Keratinocyte (primary cell): ENCODE data around the gene SESTD1. TPM values are rescaled to one million over a fixed set of nuclear protein-coding genes. Genes with fewer than 3 reads are reported as not detected.

ENCODE experiments used
- DNase-seq: peaks from one replicate; pipeline ENCODE4 v3.0.0-alpha.2; 2011; ENCODE audit warnings: low read depth, missing footprints, low spot score
- FAIRE-seq: peaks from 2 replicates; lab custom pipeline; 2011; peaks lifted over from hg19 to GRCh38; lab: Jason Lieb, UNC
- H2AFZ ChIP-seq: 2 replicates; pipeline ENCODE4 v1.6.0; 2012; ENCODE audit warnings: low read length, control low read depth, inconsistent platforms; ENCODE audit not compliant: control insufficient read depth
- H3K27ac ChIP-seq: 2 replicates; pipeline ENCODE4 v1.5.1; 2011; ENCODE audit warnings: low read length; ENCODE audit not compliant: control insufficient read depth, insufficient read depth
- H3K27me3 ChIP-seq: 3 replicates; pipeline ENCODE4 v1.6.0; 2011; ENCODE audit warnings: low read length; ENCODE audit not compliant: control insufficient read depth, insufficient read depth; ENCODE audit errors: extremely low read depth
- H3K36me3 ChIP-seq, 2 experiments: 2 replicates in 1 of 2; 3 replicates in 1 of 2; pipeline ENCODE4 v1.5.1; 2011; ENCODE audit warnings: low read length in 2 of 2, mild to moderate bottlenecking in 1 of 2; ENCODE audit not compliant: control insufficient read depth in 2 of 2, insufficient read depth in 2 of 2; ENCODE audit errors: extremely low read depth in 1 of 2
- H3K4me1 ChIP-seq: 3 replicates; pipeline ENCODE4 v1.5.1; 2011; ENCODE audit warnings: low read length; ENCODE audit not compliant: control insufficient read depth, insufficient read depth; ENCODE audit errors: extremely low read depth
- H3K4me2 ChIP-seq: 3 replicates; pipeline ENCODE4 v1.6.0; 2011; ENCODE audit warnings: low read depth, low read length; ENCODE audit not compliant: control insufficient read depth, insufficient read depth; ENCODE audit errors: extremely low read depth
- H3K4me3 ChIP-seq, 3 experiments: fragments of 200-600 bp in 1 of 3; sonication (generic) in 1 of 3; 2 replicates in 2 of 3; 3 replicates in 1 of 3; pipeline ENCODE4 v1.5.1; 2011 to 2016; ENCODE audit warnings: low read length in 3 of 3, mild to moderate bottlenecking in 3 of 3, control low read depth in 2 of 3, inconsistent platforms in 1 of 3, low read depth in 1 of 3, mixed read lengths in 1 of 3, mixed run types in 1 of 3, moderate library complexity in 1 of 3; ENCODE audit not compliant: control insufficient read depth in 2 of 3, insufficient read depth in 2 of 3; ENCODE audit errors: extremely low read depth in 1 of 3
- H3K79me2 ChIP-seq: 2 replicates; pipeline ENCODE4 v1.6.0; 2012; ENCODE audit warnings: low read length; ENCODE audit not compliant: control insufficient read depth, insufficient read depth
- H3K9ac ChIP-seq: 3 replicates; pipeline ENCODE4 v1.6.0; 2011; ENCODE audit warnings: low read length; ENCODE audit not compliant: control insufficient read depth, insufficient read depth; ENCODE audit errors: extremely low read depth
- H3K9me1 ChIP-seq: 3 replicates; pipeline ENCODE4 v1.6.0; 2011; ENCODE audit warnings: low read length; ENCODE audit not compliant: control insufficient read depth, insufficient read depth; ENCODE audit errors: extremely low read depth
- H3K9me3 ChIP-seq: 2 replicates; pipeline ENCODE4 v1.5.1; 2012; ENCODE audit warnings: low read depth, low read length; ENCODE audit not compliant: control insufficient read depth
- H4K20me1 ChIP-seq: 3 replicates; pipeline ENCODE4 v1.6.0; 2011; ENCODE audit warnings: low read length; ENCODE audit not compliant: control insufficient read depth, insufficient read depth; ENCODE audit errors: extremely low read depth
- EZH2 ChIP-seq: IDR thresholded peaks from one replicate; pipeline ENCODE4 v1.6.1; 2012; ENCODE audit warnings: inconsistent platforms, mild to moderate bottlenecking, low read length, moderate library complexity
- dilution Hi-C: fragments of 300-500 bp; cut with MboI; formaldehyde crosslinking; loops from one replicate; pipeline ENCODE4 v1.7.0; 2020; ENCODE audit warnings: low sequenced_read_pairs; ENCODE audit not compliant: extremely low pct_ligation_motif_present
- polyA plus RNA-seq, 5 experiments: library from polyadenylated mRNA; depleted of rRNA in 3 of 5; stranded (reverse) in 3 of 5; stranded (forward) in 1 of 5; unstranded in 1 of 5; fragments of >200 nt; gene quantifications; 1 replicate in 1 of 5; 2 replicates in 3 of 5; 3 replicates in 1 of 5; pipeline versions ENCODE4 v1.2.1 to v1.2.3, GENCODE V29; 2011 to 2012; ENCODE audit warnings: missing spikeins in 2 of 5, low read depth in 1 of 5, low replicate concordance in 1 of 5
- TF ChIP-seq, protein P1 (sequence below), 3 experiments: IDR thresholded peaks in 1 of 3; conservative IDR thresholded peaks in 1 of 3; optimal IDR thresholded peaks in 1 of 3; 2 replicates in 2 of 3; 3 replicates in 1 of 3; pipeline versions ENCODE3 to v1.5.1; 2011; ENCODE audit warnings: low read length in 3 of 3, mild to moderate bottlenecking in 3 of 3, moderate library complexity in 2 of 3, control low read depth in 1 of 3, inconsistent platforms in 1 of 3; ENCODE audit not compliant: insufficient read depth in 2 of 3; ENCODE audit errors: extremely low read depth in 1 of 3

SESTD1 gene
- polyA plus RNA-seq, 1 donor (not counting 4 experiments of a cell fraction or from before 2014, with no cell fraction given): 22.3 TPM

DNA sequence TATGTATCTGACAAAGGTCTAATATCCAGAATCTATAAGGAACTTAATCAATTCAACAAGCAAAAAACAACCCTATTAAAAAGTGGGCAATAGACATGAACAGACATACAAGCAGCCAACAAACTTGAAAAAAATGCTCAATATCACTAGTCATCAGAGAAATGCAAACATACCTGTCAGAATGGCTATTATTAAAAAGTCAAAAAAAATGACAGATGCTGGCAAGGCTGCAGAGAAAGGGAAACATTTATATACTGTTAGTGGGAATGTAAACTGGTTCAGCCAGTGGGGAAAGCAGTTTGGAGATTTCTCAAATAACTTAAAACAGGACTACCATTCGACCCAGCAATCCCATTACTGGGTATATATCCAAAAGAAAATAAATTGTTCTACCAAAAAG lies 21.6 kb downstream of the SESTD1 start:
- dilution Hi-C loops: no loop called here
- DNase-seq: no peak
- Histone ChIP-seq H3K4me3 (no peak overlapping the region), H3K79me2 (peaks cover 89% of the 10 kb centered on the region), H3K27ac (no peak overlapping the region), H3K27me3 (no peaks in the 10 kb centered on the region), H3K36me3 (no peaks in the 10 kb centered on the region), H3K9me1 (no peaks in the 10 kb centered on the region), H3K9me3 (no peaks in the 10 kb centered on the region), H3K4me2 (no peak overlapping the region), H4K20me1 (no peaks in the 10 kb centered on the region), H3K4me1 (peaks cover 14% of the 10 kb centered on the region), H3K9ac (no peak overlapping the region), H2AFZ (no peak overlapping the region)
- TF ChIP-seq EZH2: no peak
- TF ChIP-seq, protein P1, sequence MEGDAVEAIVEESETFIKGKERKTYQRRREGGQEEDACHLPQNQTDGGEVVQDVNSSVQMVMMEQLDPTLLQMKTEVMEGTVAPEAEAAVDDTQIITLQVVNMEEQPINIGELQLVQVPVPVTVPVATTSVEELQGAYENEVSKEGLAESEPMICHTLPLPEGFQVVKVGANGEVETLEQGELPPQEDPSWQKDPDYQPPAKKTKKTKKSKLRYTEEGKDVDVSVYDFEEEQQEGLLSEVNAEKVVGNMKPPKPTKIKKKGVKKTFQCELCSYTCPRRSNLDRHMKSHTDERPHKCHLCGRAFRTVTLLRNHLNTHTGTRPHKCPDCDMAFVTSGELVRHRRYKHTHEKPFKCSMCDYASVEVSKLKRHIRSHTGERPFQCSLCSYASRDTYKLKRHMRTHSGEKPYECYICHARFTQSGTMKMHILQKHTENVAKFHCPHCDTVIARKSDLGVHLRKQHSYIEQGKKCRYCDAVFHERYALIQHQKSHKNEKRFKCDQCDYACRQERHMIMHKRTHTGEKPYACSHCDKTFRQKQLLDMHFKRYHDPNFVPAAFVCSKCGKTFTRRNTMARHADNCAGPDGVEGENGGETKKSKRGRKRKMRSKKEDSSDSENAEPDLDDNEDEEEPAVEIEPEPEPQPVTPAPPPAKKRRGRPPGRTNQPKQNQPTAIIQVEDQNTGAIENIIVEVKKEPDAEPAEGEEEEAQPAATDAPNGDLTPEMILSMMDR (optimal IDR thresholded peaks at IDR 0.05 in 1 of 3, IDR thresholded peaks at IDR 0.05 in 1 of 3, conservative IDR thresholded peaks at IDR 0.05 in 1 of 3; ENCODE audit: extremely low read depth in 1 of 3, insufficient read depth in 2 of 3, low read length in 3 of 3): no peak
- FAIRE-seq: no peak

DNA sequence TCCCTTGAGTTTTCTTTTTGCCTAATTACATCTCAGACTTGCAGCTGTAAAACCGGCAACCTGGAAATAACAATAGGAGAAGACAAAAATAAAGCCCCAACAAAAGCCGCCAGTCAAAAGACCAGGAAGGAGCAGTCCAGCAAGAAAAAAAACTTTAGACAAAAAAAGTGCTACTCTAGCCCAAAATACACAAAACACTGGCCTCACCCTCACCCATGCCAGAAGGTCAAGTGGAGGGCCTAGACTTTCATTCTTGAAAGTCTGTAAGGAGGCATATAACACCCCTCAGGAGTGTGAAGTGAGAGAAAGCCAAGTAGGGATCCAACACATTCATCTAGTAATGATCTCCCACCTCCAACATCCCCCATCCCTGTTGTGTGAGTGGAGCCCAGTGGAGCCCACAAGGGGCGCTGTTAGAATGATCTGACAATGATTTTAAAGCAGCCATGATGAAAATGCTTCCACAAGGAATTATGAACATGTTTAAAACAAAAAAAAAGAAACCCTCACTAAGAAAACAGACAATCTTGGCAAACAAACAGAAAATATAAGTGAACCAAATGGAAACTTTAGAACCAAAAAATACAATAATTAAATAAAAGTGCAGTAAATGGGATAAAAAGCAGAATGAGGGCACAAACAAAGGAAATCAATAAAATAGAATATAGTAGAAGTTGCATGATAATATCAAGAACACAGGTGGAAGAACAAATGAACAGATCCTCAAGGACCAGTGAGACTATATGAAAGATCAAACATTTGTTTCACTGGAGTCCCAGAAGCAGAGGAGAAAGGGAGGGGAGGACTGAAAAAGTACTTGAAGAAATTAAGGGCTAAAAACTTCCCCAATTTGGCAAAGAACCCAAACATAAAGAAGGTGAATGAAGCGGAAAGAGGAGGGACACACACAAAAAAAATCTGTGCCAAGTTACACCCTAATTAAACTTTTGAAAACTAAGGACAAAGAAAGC lies 23.9 kb downstream of the SESTD1 start:
- TF ChIP-seq, protein P1 (optimal IDR thresholded peaks at IDR 0.05 in 1 of 3, IDR thresholded peaks at IDR 0.05 in 1 of 3, conservative IDR thresholded peaks at IDR 0.05 in 1 of 3; ENCODE audit: extremely low read depth in 1 of 3, insufficient read depth in 2 of 3, low read length in 3 of 3): no peak
- no peak for TF ChIP-seq EZH2
- Histone ChIP-seq H3K4me3 (no peak overlapping the region), H3K4me1 (peaks cover 17% of the 10 kb centered on the region), H4K20me1 (no peaks in the 10 kb centered on the region), H3K9ac (no peak overlapping the region), H3K4me2 (no peak overlapping the region), H3K27ac (no peak overlapping the region), H3K9me1 (no peaks in the 10 kb centered on the region), H3K9me3 (no peaks in the 10 kb centered on the region), H3K27me3 (no peaks in the 10 kb centered on the region), H3K79me2 (peaks cover 78% of the 10 kb centered on the region), H2AFZ (no peak overlapping the region), H3K36me3 (no peaks in the 10 kb centered on the region)
- DNase-seq (no peak), FAIRE-seq (no peak)
- dilution Hi-C loops: no loop called here
